ENCODE data around the gene NEUROD2.

NEUROD2 gene

DNA sequence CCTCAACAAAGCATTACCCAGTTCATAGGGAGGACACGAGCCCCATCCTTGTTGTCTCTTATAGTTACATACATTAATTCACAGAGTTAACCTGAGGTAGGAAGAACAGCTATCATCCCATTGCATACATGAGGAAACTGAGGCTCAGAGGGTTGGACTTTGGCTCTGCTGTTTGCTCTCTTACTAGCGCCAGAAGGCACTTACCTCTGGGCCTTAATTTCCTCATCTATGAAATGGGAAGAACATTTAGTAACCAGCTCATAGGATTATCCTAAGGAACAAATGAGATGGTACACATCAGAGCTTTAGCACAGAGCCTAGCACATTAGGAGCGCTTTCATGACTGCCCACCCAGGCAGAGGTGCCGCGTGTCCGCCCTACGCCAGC lies 27.6 kb downstream of the NEUROD2 start:
- DNase-seq (ENCODE audit: low spot score): no peak

DNA sequence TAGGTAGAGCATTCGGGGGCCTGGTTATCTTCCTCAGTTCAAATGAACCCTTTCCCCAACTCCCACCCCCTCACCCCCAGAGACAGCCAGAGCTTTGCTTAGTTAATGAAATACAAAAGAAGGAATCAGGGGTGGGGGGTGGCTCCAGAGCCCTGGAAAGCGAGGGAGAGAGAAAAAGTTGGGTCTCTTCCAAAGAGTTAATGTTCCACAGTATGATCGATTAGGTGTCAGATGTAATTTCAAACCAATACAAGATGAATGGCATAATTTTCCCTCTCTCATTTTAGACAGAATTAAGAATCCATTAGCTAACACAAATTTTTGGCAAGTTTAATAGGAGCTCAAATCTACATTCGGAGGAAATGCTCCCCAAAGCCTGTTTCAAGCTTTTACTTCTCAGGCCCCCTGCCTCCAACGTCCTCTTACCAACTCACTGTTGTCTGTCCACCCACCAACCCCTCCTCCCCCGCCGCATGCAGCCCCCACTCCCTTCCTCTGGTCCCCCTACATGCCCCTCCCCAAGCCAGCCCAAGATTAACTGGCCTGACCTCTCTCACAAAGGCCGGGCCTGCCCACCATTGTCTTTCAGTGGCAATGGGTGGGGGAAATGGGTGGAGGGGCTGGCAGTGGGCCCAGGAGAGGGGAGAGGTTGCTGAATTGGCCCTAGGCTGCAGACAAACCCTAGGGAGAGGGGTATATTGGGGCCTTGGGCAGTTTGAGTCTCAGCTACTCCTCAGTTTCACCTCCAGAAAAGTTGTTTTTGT lies 28.2 kb downstream of the NEUROD2 start:
- DNase-seq (ENCODE audit: low spot score): no peak

DNA sequence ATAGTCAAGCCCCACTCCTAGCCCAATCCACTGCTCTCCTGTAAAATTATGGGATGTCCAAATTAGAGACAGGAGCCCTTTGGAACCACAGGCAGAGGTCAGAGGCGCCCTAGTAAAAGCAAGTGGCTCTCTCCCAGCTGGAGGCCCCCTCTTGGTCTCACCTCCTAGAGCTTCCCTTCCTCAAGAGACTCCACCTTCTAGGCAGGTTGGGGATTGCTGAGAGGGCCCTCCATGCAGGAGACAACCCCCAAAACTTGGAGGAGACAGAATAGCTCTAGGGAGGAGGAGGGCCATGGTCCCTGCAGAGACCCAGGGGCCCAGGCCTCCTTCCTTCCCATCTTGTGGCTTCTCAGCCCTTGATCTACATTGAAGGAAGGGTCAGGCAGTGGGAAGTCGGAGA lies 29.4 kb downstream of the NEUROD2 start:
- DNase-seq (ENCODE audit: low spot score): no peak

DNA sequence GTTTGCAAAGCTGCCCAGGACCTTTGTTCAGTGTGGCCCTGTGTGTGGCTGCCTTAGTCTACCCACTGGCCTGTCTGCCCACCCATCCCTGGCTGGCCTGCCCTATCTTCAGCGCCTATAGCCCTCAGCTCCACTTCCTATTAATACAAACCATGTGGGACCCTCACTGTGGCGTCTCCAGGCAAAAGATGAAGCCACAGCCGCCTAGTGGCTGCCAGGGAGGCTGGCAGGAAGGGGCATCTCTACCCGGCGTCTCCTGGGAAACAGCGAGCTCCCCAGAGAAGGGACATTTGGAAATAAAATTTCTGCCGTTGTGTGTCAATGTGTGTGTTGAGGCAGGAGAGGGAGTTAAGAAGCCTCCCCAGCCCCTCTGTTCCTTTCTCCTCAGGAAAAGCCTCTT lies 31.5 kb downstream of the NEUROD2 start:
- no peak for DNase-seq (ENCODE audit: low spot score)

DNA sequence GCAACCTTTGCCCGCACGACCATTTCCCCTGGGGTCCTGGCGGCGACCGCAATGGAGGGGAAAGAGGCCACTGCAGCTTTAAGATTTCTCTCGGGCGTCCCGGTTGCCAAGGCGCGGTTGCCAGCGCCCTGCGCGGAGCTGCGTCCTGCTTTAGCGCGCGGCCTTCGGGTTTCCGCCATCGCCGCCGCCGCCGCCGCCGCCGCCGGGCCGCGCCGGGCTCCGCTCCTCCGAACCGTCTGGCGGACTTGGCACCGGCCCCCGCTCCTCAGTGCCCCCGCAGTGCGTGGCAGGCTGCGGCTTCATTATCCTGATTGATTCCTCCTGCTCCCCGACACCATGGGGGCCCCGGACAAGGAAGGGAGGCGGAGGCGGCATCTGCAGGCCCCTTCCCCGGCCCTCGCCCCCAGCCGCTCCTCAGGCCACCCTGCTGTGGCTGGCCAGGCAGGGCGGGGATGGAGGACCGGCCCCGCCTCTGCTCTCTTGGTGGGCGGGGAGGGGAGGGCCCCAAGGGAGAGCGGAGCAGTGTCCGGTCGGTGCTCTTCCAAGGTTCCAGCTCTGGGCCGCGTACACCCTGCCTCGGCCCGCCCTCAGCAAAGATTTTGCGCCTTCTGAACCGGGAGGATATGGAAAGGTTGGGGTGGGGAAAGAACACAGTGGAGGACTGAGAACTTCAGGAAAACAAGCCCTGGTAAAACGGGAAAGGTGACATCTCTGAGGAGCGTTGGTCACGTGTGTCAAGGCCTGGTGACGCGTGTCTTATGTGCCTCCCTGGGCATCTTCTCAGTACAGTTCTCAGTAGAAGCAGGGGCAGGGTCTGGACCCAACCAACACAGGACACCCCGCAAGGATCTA lies 34.0 kb downstream of the NEUROD2 start:
- DNase-seq (ENCODE audit: low spot score): peak; percentile 66

DNA sequence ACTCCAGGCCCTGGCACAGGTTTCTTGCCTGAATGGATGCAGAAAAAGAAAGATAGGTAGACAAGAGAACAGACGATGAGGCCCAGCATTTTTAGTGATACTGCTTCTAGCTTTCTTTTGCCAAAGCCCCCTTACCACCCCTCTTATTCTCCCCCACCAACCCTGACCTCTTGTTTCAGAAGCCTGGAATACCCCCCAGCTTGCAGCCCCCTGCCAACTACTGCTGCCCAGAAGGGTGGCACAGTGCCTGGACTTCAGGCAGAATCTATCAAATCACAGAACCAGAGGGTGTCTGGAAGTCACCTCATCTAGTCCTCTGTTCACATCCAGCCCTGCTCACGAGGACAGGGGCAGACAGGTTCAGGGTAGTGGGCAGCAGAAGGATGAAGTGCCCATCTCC lies 35.6 kb downstream of the NEUROD2 start:
- DNase-seq (ENCODE audit: low spot score): no peak

DNA sequence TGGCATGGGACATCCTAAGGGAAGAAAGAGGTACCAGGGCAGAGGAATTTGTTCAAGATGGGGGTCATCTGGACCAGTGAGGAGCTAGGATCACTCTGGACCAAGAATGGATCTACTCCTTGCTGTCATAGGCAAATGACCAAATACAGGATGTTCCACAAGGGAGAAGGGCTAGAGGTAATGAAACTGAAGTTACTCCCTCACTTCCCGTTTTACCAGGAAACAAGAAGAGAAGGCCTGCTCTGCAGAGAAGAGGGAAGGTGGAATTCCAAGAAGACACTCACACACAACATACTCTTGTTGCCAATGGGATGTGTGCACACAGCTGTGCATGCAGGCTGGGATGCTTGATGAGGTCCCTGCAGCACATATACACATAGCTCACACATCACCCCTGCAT lies 38.6 kb downstream of the NEUROD2 start:
- no peak for DNase-seq (ENCODE audit: low spot score)

DNA sequence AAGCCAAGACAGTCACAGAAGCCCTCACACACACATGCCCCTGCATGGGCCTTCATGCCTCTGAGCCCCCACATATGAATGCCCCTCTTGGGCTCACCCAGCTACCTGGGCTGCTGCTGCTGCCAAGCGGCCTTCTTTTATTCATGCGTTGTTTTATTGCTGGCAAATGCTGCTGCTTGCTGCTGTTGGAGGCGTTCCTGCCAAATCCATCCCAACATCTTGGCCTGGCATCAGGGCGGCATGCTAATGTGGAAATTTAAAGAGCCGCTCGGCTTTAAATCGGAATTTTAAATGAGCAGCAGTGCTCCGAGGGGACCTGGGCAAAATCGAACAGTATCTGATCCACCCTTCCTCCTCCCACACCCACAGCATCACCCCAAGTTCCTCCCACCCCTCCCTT lies 39.0 kb downstream of the NEUROD2 start:
- DNase-seq (ENCODE audit: low spot score): no peak

DNA sequence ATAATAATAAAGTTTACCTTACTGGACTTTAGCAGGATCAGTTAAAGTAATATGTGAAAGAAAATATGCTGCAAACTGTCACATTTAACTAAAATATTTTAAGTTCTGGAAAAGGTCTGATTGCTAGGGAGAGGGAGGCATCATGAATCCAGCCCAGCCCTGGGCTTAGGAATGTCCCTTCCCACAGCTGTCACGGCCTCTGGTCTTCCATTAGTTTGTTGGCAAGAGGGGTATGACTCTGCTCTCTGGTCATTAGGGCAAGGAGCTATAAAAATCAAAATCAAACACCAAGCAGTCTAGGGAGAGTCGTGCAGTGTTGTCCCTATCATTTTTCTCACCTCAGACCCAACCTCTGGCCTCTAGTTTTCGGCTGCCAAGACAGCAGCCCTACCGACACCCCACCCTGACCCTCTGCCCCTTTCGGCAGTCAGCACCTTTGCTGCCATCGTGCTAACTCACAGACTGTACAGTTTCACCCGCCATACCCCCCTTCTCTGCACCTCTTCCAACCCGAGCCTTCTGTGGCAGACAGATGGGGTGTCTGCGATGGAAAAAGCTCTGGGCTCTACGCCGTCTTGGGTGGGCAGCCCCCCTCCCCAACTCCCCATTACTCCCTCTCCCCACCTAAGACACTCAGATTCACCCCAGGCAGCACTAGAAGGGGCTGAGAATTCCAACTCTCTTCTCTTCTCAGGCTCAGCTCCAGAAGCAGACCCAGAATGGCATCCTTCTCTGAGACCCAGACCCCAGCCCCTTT lies 41.4 kb downstream of the NEUROD2 start:
- DNase-seq (ENCODE audit: low spot score): no peak

DNA sequence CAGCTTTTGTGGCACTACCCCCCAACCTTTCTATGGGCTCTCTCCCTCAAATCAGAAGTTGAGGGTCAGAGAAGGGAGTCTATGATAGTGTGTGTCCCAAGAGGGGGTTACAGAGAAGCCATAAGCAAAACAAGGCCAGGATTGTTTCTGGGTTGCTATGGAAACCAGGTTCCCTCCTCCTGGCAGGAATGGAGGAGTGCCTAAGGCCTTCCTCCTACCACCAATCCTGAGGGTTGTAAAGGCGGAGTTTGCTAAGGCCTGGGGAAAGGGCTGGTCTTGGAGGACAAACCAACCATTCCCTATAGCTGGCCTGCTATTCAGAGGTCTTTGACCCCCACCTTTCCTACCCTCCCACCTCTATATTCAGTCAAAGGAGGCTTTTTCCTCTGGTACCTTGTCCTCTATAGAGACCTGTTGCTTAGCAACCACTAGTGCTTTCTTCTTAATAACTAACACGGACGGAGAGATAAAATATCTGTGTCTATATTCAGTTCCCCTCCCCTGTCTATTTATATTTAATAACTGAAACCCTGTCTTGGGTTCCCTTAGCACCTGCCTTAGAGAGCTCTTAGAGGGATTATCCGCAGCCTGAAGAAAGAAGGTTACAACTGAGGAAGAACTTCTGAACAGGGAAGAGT lies 43.4 kb downstream of the NEUROD2 start:
- peak; percentile 33 for DNase-seq (ENCODE audit: low spot score)

DNA sequence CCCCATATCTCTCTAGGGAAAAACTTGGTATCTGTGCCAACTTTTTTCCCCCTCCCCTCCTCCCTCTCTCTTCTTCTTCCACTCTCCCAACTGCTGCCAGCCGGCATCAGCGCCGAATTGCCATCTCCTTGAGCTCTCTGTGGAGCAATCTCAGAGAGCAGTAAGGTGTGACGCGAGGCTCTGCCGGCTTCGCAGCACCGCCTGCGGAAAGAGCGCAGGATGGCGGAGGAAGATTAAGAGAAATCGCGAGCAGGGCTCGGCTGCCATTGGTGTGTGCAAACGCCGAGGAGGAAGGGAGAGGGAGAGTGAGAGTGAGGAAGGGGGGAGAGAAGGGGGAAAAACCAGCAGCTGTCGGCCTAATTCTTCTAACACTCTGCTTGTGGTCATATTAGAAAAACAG lies 44.2 kb downstream of the NEUROD2 start:
- DNase-seq (ENCODE audit: low spot score): no peak

DNA sequence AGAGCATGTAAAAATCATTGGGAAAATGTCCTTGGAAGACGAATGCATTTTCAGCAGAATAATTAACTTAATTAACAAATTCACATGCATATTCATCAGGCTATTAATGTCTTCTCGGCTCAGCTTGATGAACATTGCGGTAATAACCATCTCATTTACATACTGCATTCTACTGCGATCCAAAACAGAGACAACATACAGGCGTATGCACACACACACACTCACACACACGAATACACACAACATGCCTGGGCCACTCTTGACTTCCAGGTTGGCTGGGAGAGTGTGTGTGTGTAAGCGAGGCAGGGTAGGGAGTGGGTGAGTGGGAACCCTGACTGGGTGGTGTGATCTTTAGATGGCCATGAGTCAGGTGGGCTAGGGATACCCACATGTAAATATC lies 44.7 kb downstream of the NEUROD2 start:
- DNase-seq (ENCODE audit: low spot score): no peak

DNA sequence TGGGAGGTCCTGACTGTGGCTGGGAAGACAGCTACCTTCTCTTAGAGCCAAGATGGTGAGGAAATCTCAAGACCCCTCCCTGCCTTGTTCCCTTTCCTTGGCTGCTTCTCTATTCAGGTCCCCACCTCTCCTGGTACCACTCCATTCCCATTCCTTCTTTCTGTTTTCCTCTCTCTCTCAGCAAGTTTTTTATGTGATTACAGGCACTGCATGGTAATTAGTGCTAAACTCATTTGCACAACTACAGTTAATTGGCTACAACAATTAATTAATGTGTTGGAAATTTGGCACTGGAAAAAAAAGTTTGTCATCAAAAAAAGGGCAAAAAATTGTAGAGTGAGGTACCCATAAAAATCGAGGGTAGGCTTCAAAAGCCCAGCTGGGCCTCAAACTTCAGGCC lies 45.3 kb downstream of the NEUROD2 start:
- DNase-seq (ENCODE audit: low spot score): no peak

DNA sequence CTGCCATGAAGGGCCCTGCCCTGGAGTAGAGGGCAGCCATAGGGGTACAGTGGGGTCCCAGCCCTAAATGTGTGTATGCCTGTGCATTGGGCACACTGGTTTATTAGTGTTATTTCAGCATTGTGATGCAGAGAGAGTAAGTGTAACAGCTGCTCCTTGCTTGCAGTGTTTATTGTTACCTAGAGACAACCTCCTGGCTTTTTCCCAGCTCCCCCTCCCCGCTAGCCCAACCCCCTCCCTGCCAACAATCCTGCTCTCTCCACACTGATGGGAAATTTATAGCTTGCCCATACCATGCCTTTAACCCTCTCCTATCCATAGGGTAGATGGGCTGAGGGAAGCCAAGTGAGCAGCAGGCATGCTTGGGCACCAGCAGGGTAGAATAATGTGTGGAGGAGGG lies 51.3 kb downstream of the NEUROD2 start:
- DNase-seq (ENCODE audit: low spot score): no peak

DNA sequence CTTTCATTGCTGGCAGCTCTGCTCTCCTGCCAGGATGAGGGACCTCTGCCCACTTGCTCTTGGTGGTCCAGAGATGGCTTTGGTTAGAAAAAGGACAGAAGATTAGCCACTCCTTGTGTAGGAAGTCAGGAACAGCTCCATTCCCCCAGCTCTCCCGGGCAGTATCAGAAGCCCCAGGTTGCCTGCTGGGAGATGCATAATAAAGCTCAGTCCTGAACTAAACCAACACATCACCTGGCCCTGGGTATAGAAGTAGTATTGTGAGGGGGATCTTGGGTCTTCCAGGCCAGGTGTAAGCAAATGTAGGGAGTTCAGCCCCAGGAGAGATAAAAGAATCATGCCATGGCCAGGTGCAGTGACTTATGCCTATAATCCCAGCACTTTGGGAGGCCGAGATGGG lies 52.4 kb downstream of the NEUROD2 start:
- no peak for DNase-seq (ENCODE audit: low spot score)

Data from COLO829 (cell line).